ENCODE data around the gene CCDC91. TPM values are rescaled to one million over a fixed set of nuclear protein-coding genes. Genes with fewer than 3 reads are reported as not detected.

Gene CCDC91
- 36.0 TPM for polyA plus RNA-seq (ENCODE audit: insufficient read length)
- long read RNA-seq, donor 1, transcript CCDC91-205 (11 exons, 1,301 nt): major isoform, 7 of 16 reads
- long read RNA-seq, donor 1, transcript CCDC91-222 (1 exons, 2,173 nt): minor isoform, 6 of 16 reads
- long read RNA-seq, donor 1, partial matches to known transcripts: 0 of 16 reads
- long read RNA-seq, donor 1, other reads (novel, unspliced or antisense): 0 of 16 reads
- long read RNA-seq, donor 2, partial matches to known transcripts: 0 of 4 reads
- long read RNA-seq, donor 2, other reads (novel, unspliced or antisense): 0 of 4 reads
- long read RNA-seq, donor 3, transcript CCDC91-205 (11 exons, 1,301 nt): major isoform, 6 of 8 reads
- long read RNA-seq, donor 3, partial matches to known transcripts: 0 of 8 reads
- long read RNA-seq, donor 3, other reads (novel, unspliced or antisense): 0 of 8 reads
- long read RNA-seq, donor 4: 0 reads
- long read RNA-seq, donor 5, partial matches to known transcripts: 0 of 5 reads
- long read RNA-seq, donor 5, other reads (novel, unspliced or antisense): 0 of 5 reads
- long read RNA-seq, donor 6, partial matches to known transcripts: 0 of 7 reads
- long read RNA-seq, donor 6, other reads (novel, unspliced or antisense): 0 of 7 reads
- long read RNA-seq, donor 7, transcript CCDC91-205 (11 exons, 1,301 nt): major isoform, 5 of 5 reads
- long read RNA-seq, donor 7, partial matches to known transcripts: 0 of 5 reads
- long read RNA-seq, donor 7, other reads (novel, unspliced or antisense): 0 of 5 reads
- long read RNA-seq, donor 8, partial matches to known transcripts: 0 of 1 reads
- long read RNA-seq, donor 8, other reads (novel, unspliced or antisense): 0 of 1 reads

GRCh38 chr12:28190321-28191050 is at the start of gene CCDC91:
Gene CCDC91 (plus strand): TSS chr12:28190456. CDS start chr12:28257216, 66,760 bp downstream.
- DNase-seq: peak; percentile 84

GRCh38 chr12:28144059-28144458 is 46.2 kb upstream of the CCDC91 start:
- no peak for DNase-seq

DNA sequence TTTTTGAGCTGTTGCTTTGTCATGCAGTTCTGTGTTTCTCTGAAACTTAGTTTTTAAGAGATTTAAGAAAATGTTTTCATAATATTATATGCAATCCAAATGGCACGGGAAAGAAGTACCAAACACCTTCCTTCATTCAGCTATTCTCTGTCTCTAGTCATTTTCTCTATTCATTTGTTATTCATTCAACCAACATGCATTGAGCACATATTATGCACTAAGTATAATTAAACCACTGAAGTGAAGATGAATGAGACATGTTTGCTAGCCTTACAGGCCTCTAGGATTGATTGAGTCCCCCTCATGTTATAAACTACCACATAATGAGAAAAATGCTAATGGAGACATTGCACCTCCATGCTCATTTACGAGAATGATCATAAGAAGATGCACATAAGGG is 45.7 kb upstream of the CCDC91 start:
- DNase-seq: no peak

DNA sequence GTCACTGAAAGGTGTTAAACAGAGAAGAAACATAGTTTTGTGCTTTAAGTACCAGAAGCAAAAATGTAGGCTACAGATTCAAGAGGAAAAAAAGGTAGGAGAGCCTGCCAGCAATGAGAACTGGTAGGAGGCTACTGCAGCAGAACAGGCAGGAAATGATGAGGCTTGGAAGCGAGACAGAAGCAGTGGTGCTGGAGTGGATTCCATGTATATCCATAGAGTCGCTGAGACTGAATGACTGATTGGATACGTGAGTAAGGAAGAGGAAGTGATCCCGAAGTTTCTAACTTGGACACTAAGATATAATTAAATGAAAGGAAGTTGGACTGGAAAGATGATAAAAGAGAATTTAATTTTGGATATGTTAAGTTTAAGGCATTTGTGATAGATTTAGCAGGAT is 45.0 kb upstream of the CCDC91 start:
- DNase-seq: no peak

DNA sequence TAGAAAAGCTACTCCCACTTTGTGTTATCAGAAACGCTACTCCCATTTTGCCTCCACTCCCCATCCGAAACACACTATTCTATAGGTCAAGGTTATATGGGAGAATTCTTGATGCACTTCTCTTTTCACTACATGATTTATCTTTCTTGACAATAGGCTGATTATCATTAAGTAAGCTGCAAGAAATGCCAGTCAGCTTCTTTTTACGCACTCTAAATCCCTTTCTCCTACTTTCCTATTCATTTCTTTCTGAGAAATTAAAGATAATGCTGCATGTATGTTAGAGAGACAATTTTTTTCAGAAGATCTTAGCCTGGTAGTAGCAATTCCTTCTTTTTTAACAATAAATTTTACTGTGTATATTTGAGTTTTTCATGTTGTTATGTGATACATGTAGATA is 41.0 kb upstream of the CCDC91 start:
- no peak for DNase-seq

- DNase-seq: no peak
Observed at GRCh38 chr12:28156362-28156761, 33.9 kb upstream of the CCDC91 start.

GRCh38 chr12:28156804-28157203 is 33.5 kb upstream of the CCDC91 start:
- no peak for DNase-seq

- DNase-seq: no peak
Observed at GRCh38 chr12:28158353-28158752, 31.9 kb upstream of the CCDC91 start.

- DNase-seq: no peak
Observed at GRCh38 chr12:28159688-28160087, 30.6 kb upstream of the CCDC91 start.

DNA sequence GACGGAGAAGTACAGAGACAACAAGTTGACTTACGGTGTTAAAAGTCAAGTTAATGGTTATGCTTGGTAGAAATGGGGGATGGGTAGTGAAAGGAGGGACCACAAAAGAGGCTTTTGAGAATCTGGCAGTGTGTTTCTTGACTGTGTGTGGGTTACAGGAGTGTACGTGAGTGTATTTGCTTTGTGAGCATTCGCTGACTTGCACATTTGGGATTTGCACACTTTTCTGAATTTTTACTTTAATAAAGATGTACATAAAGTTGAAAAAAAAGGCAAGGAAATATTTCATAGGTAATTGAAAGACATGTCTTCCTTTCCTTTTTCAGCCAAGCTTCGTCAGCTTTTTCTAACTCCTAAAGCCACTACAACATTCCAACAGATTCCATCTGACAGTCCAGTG is 28.6 kb upstream of the CCDC91 start:
- DNase-seq: no peak

- no peak for DNase-seq
Observed at GRCh38 chr12:28162697-28163096, 27.6 kb upstream of the CCDC91 start.

DNA sequence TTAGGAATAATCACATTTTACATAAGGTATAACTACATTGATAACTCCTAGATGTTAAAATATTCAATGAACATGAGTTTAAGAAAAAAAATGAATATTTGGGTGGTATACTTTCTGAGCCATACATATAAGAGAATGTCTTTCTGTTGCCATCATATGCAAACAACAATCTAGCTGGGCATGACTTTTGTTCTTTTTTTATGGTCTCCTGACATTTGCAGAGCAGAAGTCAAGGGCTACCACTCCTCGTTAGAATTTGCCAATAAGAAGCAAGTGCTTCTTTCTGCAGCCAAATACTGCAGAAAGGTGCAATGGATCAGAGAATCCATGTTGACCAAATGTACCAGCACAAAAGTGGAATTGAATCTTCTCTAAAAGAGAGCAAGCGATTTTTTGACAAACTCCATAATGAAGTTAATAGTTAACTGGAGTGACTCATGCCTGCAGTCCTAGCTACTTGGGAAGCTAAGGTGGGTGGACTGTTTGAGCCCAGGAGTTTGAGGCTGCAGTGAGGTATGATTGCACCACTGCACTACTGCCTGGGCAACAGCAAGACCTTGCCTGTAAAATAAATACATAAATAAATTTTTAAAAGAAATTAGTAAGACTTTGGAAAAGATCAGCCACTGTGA is 25.5 kb upstream of the CCDC91 start:
- DNase-seq: no peak

DNA sequence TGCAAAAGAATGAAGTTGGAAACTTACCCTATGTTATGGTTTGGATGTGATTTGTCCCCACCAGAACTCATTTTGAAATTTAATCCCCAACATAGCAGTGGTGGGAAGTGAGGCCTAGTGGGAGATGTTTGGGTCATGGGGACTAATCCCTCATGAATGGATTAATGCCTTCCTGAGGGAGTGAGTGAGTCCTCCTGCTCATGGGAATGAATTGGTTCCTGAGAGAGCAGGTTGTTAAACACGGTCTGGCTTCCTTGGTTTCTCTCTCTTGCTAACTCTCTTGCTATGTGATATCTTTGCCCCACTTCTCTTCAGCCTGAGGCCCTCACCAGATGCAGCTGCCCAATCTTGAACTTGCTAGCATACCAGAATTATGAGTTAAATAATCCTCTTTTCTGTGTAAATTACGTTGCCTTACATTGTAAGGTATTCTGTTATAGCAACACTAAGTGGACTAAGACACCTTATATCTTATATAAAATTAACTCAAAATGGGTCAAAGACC is 22.2 kb upstream of the CCDC91 start:
- no peak for DNase-seq

DNA sequence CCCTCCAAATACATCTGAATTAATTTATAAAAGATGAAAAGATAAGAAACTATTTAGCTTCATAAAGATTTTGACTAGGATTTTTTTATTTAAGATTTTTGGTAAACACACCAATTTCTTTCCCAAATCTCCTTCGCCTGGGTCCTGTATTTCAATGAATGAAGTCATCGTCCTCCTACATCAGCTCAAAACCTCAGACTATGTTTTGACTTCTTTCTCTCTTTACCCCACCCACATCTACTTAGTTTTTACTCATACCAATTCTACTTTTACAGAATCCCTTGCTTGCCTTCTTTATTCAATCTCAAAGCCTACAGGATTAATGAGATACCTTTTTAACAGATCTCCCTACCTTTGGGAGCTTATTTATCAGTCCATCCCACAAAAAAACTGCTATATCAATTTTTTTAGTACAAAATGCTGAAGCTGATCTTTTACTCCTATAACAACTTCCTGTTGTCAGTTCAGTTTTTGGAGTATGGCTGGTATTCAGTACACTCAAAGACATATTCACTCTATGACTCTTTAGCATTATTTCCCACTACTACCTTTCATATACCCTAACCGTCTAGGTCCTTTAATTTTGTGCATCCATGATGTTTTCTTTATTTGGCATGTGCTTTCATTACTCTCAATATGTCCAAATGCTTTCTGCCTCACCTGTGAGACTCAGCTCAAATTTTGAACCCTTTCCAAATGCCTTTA is 18.7 kb upstream of the CCDC91 start:
- DNase-seq: no peak

DNA sequence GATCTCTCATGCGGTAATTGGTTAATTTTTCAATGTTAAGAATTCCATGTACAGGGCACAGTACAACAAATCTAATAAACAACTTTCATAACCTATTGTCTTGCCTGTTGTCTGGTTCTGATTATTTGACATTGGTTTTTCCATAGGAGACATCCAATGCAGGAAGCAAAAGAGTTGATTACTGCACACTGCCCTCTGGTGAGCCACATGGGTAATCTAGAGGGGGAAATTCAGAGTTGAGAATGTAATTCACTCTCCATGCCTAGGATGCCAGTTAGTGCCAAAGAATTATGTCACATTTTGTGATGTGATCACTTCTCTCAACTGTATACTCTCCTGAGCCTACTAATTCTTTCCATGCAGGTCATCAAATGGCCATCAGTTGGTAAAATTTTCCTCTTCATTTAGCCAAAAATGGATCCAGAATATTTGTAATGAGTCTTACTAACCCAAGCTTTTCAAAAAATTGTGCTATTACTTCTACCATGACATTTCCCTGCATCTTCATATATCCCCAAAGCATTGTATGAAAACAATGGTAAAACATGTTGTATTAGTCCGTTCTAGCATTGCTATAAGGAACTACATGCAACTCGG is 17.7 kb upstream of the CCDC91 start:
- DNase-seq: no peak

GRCh38 chr12:28173440-28173839 is 16.8 kb upstream of the CCDC91 start:
- no peak for DNase-seq

GRCh38 chr12:28175098-28175589 is 15.1 kb upstream of the CCDC91 start:
- DNase-seq: no peak

DNA sequence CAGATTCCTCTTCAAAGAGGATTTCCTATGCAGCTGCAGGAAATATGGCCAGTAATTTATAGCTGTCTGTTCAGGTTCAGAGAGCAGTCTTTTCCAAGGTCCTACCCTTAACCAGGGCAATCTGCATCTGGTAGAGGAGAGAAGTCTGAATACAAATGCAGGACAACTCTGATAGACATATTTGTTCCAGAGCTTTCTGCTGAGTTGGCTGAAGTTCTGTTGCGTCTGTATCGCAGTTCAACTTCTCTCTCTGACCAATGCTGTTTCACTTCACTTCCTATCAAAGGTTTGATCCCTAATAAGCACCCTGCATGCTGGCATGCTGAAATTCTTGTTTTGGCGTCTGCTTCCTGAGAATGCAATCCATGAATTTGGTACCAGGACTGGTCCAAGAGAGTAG is 14.0 kb upstream of the CCDC91 start:
- no peak for DNase-seq

DNA sequence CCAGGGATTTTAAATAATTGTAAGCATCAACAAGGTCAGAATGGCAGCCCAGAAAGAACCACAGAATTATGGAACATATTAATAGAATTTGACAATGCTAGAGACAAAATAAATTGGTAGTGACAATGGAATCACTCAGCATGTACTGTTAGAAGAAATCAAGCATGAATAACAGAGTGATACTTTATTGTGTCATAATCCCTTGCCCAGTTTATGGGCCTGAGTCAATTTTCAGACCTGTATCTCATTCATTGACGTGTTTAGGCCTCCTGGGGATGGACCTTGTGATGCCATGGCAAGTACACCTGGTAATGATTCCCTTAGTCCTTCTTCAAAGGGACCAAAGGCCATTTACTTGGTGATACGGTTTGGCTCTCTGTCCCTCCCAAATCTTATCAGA is 12.8 kb upstream of the CCDC91 start:
- DNase-seq: no peak

GRCh38 chr12:28177905-28178304 is 12.4 kb upstream of the CCDC91 start:
- peak; percentile 46 for DNase-seq

DNA sequence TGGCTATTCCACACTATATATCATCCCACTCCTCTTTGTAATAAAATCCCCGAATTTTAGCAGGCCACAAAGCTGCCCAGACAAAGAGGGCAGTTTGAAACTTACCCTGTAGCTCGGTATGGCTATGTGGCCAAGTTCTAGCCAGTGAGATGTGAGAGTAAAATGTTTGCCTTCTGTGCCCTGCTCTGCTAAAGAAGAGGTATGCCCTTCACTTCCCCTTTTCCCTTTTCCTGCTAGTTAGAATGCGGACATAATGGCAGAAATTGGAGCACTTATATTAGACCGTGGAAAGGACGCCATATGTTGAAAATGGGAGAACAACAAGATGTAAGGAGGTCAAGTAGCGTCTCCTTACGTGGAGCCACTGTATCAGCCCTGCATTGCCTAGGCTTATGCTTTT is 11.5 kb upstream of the CCDC91 start:
- no peak for DNase-seq

Measured in left kidney (tissue), 8 donors.